Stimulated activated CD4-positive, alpha-beta T cell treated with anti-CD3 and anti-CD28 coated beads, TNF-alpha, amount 100 ng/mL, for 1 hour (primary cell): Measurements from ENCODE around the gene CNR2.
"Not testable (repeated sequence)": the region's sequence is repeated elsewhere in the genome, so short reads cannot be mapped to it uniquely, and the experiment has no call there.

Experiments used
- DNase-seq, 3 donors: peaks; one replicate each; pipeline ENCODE4 v3.0.0-alpha.2; 2020; ENCODE audit warnings: low read depth in 3 of 3, low spot score in 1 of 3

The CNR2 gene

GRCh38 chr1:23837908-23838307 is 75.3 kb downstream of the CNR2 start:
- no peak for DNase-seq

DNA sequence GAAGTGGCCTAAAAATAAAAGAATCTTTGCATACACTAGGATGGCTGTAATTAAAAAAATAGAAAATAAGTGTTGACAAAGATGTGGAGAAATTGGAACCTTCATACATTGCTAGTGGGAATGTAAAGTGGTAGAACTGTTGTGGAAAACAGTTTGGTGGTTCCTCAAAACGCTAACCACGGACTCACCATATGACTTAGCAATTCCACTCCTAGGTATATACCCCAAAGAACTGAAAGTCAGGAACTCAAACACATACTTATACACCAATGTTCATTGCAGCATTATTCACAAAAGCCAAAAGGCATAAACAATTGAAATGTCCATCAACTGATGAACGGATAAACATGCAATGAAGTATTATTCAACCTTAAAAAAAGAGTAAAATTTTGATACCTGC is 77.1 kb downstream of the CNR2 start:
- no peak for DNase-seq

GRCh38 chr1:23834156-23834555 is 79.0 kb downstream of the CNR2 start:
- DNase-seq: not testable (repeated sequence)

DNA sequence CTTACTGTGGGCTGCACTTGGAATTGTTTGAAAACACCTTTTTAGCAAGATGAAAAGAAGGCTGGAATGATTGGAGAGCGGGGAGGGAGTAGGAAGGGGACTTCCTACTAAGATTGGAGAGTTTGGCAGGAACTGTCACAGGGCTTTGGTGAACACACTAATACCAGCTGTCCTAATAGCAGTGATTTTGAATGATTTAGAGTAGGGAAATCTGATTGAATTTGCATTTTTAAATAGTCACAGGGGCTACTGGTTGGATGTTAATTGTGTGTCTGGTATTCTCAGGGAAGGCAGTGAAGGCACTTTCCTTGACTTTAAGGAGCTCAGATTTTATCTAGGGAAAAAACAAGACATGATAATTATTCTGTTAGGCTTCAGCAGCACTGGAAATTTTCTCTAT is 85.4 kb downstream of the CNR2 start:
- DNase-seq: no peak

DNA sequence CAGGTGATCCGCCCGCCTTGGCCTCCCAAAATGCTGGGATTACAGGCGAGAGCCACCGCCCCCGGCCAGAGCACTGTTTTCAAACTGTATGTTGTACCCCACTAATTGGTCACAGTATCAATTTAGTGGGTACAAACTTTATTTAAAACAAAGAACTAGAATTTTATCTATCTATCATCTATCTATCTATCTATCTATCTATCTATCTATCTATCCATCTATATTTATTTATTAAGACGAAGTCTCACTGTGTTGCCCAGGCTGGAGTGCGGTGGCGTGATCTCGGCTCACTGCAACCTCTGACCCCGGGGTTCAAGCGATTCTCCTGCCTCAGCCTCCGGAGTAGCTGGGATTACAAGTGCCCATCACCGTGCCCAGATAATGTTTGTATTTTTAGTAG is 86.6 kb downstream of the CNR2 start:
- DNase-seq: not testable (repeated sequence)

- DNase-seq: no peak
Observed at GRCh38 chr1:23825762-23826522, 87.2 kb downstream of the CNR2 start.

DNA sequence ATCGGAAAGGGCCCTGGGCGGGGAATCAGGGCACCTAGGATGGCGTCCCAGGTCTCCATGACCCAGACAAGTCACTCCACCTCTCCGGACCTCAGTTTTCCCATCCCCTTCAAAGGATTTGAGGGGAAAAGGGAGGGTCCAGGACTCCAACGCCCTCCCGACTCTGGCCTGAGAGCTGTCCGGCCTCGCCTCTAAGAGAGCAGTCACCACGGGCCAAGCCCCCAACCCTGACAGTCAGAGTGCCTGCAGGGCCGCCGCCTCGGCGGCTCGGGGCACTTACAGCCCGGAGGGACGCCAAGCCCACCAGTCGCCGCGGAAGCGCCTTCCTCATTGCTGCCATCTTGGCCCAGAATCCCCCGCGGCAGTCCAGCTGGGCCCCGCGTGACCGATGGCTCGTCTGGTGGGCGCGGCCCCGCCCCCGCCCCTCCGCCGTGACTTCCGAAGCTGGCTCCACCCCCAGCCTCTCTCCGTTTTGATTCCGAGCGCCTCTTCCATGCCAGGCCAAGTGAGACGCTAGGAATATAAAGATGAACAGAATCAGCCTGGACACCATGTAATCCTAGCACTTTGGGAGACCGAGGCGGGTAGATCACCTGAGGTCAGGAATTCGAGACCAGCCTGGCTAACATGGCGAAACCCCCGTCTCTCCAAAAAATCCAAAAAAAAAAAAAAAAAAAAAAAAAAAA is 87.9 kb downstream of the CNR2 start, which contains the start of gene HMGCL:
TSS of gene HMGCL (minus strand) at position 354 of the 686 bp plus-strand sequence. CDS start at position 340, 14 bp downstream.
- DNase-seq: peak; percentile 67 to 82 (median 68)

- DNase-seq: no peak
Observed at GRCh38 chr1:23824711-23825075, 88.5 kb downstream of the CNR2 start.

DNA sequence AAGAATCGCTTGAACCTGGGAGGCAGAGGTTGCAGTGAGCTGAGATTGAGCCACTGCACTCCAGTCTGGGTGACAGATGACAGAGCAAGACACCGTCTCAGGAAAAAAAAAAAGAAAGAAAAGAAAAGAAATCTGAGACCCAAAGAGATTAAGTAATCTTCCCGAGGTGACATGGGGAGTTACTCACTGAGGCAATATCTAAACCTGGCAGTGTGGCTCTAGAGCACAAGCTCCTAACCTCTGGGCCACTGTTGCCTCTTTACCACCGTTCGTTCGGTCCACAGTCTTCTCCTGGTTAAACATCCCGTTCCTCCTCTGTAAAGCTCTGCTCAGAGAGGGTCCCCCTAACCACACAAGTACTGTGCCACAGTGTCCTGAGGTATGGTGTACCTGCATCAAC is 89.4 kb downstream of the CNR2 start:
- no peak for DNase-seq
